K562 (cell line): ENCODE data around the gene MANEAL.

Source experiments
- BMI1 ChIP-seq: fragments of 150-350 bp; IDR thresholded peaks from 2 replicates; pipeline ENCODE4 v1.6.1; 2014; ENCODE audit warnings: low read length
- CHD1 ChIP-seq: fragments of 200-600 bp; sonication (generic); IDR thresholded peaks from one replicate; pipeline ENCODE4 v1.6.1; 2012; ENCODE audit warnings: mild to moderate bottlenecking, moderate library complexity, low read length, inconsistent platforms
- CTCF ChIP-seq, 3 experiments: IDR thresholded peaks in 2 of 3; conservative IDR thresholded peaks in 1 of 3; 2 replicates each; pipeline ENCODE4 v1.5.1; 2011 to 2012; ENCODE audit warnings: low read length in 3 of 3, mild to moderate bottlenecking in 3 of 3, control low read depth in 2 of 3, improper control_type of control experiment in 1 of 3, inconsistent platforms in 1 of 3, low read depth in 1 of 3, mixed read lengths in 1 of 3, moderate library complexity in 1 of 3; ENCODE audit not compliant: insufficient read depth in 2 of 3
- EZH2 ChIP-seq: IDR thresholded peaks from 2 replicates; pipeline ENCODE4 v1.6.1; 2012; ENCODE audit warnings: low read depth, mild to moderate bottlenecking, inconsistent platforms, low read length, borderline replicate concordance
- KLF6 ChIP-seq: fragments of 250-450 bp; sonication (Bioruptor Pico); IDR thresholded peaks from 2 replicates; pipeline ENCODE4 v1.4.0; 2020; ENCODE audit warnings: mild to moderate bottlenecking, moderate library complexity, borderline replicate concordance
- MAFG ChIP-seq: fragments of 450-650 bp; conservative IDR thresholded peaks from 2 replicates; pipeline ENCODE4 v1.6.1; 2016; ENCODE audit warnings: missing genetic modification characterization, missing compliant biosample characterization
- MEF2A ChIP-seq: IDR thresholded peaks from 2 replicates; pipeline ENCODE4 v1.6.1; 2011; ENCODE audit warnings: low read depth, mild to moderate bottlenecking, low read length, moderate library complexity; ENCODE audit not compliant: control insufficient read depth
- MYNN ChIP-seq, 2 experiments: sonication (generic); formaldehyde crosslinking in 1 of 2; IDR thresholded peaks; 2 replicates each; pipeline versions ENCODE4 v1.5.0 to v1.6.1; 2016 to 2020; ENCODE audit warnings: antibody characterized with exemption in 1 of 2, missing genetic modification reagents in 1 of 2
- POLR2A ChIP-seq: fragments of 450-650 bp; conservative IDR thresholded peaks from 2 replicates; pipeline ENCODE4 v1.6.1; 2016
- RB1 ChIP-seq: fragments of 450-650 bp; IDR thresholded peaks from 2 replicates; pipeline ENCODE4 v1.6.1; 2017; ENCODE audit warnings: low read depth, mild to moderate bottlenecking
- RBBP5 ChIP-seq: fragments of 200-600 bp; sonication (generic); IDR thresholded peaks from 2 replicates; pipeline ENCODE4 v1.6.1; 2012; ENCODE audit warnings: borderline replicate concordance, mild to moderate bottlenecking, low read length, control low read depth, inconsistent platforms; ENCODE audit not compliant: insufficient read depth, poor library complexity, severe bottlenecking
- TAF15 ChIP-seq: fragments of 200-400 bp; formaldehyde crosslinking; IDR thresholded peaks from 2 replicates; pipeline ENCODE4 v1.6.1; 2017; ENCODE audit warnings: mild to moderate bottlenecking, low read depth, low read length, moderate library complexity
- TF ChIP-seq, protein P1 (sequence below): fragments of 450-650 bp; formaldehyde crosslinking; IDR thresholded peaks from 2 replicates; pipeline ENCODE4 v1.4.0; 2020; ENCODE audit warnings: mild to moderate bottlenecking
- TF ChIP-seq, protein P2 (sequence below), 2 experiments: fragments of 450-650 bp in 1 of 2; sonication (generic) in 1 of 2; formaldehyde crosslinking; conservative IDR thresholded peaks; 2 replicates each; pipeline versions ENCODE4 v1.4.0 to v1.8.1; 2020 to 2022; ENCODE audit warnings: mild to moderate bottlenecking in 1 of 2, missing genetic modification reagents in 1 of 2

- TF ChIP-seq, protein P1, sequence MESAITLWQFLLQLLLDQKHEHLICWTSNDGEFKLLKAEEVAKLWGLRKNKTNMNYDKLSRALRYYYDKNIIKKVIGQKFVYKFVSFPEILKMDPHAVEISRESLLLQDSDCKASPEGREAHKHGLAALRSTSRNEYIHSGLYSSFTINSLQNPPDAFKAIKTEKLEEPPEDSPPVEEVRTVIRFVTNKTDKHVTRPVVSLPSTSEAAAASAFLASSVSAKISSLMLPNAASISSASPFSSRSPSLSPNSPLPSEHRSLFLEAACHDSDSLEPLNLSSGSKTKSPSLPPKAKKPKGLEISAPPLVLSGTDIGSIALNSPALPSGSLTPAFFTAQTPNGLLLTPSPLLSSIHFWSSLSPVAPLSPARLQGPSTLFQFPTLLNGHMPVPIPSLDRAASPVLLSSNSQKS (CRISPR knock-in tag) = no peak
- TF ChIP-seq TAF15 (no peak), EZH2 (no peak), POLR2A (no peak), MEF2A (no peak), RB1 (no peak), KLF6 (CRISPR knock-in tag) (no peak), RBBP5 (no peak), MAFG (tag) (no peak), BMI1 (no peak), MYNN (IDR thresholded peaks at IDR 0.05) (no peak), MYNN (CRISPR knock-in tag; IDR thresholded peaks at IDR 0.05) (no peak), CTCF (IDR thresholded peaks at IDR 0.05 in 2 of 3, conservative IDR thresholded peaks at IDR 0.05 in 1 of 3; ENCODE audit: insufficient read depth in 2 of 3, low read depth in 1 of 3, low read length in 3 of 3) (no peak), CHD1 (no peak)
- TF ChIP-seq, protein P2, sequence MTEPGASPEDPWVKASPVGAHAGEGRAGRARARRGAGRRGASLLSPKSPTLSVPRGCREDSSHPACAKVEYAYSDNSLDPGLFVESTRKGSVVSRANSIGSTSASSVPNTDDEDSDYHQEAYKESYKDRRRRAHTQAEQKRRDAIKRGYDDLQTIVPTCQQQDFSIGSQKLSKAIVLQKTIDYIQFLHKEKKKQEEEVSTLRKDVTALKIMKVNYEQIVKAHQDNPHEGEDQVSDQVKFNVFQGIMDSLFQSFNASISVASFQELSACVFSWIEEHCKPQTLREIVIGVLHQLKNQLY (CRISPR knock-in tag; conservative IDR thresholded peaks at IDR 0.05) = no peak
Observed at GRCh38 chr1:37755951-37756560, 37.6 kb upstream of the MANEAL start.
